ENCODE measurements around the gene OR5B21.

DNA sequence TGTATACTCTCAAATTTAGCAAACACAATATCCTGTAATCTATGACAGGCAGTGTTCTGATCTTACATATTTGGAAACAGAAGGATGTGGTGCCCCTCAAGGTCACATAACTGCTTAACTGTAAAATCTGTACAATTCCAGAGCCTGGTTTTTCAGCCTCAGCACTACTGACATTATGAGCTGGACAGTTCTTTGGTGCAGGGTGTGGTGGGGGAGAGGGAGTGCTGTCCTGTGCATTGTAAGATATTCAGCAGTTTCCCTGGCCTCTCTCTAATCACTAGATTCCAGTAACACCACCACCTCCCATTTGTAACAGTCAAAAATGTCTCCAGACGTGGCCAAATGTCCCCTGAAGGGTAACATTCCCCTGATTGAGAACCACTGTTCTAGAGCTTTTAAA is 1.8 kb upstream of the OR5B21 start:
- no peak for TF ChIP-seq CTCF (IDR thresholded peaks at IDR 0.05)
- TF ChIP-seq, protein P1, sequence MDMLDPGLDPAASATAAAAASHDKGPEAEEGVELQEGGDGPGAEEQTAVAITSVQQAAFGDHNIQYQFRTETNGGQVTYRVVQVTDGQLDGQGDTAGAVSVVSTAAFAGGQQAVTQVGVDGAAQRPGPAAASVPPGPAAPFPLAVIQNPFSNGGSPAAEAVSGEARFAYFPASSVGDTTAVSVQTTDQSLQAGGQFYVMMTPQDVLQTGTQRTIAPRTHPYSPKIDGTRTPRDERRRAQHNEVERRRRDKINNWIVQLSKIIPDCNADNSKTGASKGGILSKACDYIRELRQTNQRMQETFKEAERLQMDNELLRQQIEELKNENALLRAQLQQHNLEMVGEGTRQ (IDR thresholded peaks at IDR 0.05), result no peak
